Hepatocyte (in vitro differentiated cells): ENCODE data around the gene NFIX. TPM values are rescaled to one million over a fixed set of nuclear protein-coding genes. Genes with fewer than 3 reads are reported as not detected.

ENCODE experiments used
- DNase-seq: peaks from one replicate; pipeline ENCODE4 v3.0.0-alpha.2; 2016; ENCODE audit warnings: low spot score
- H2AFZ ChIP-seq: fragments of 200-600 bp; sonication (generic); 2 replicates; pipeline ENCODE4 v1.6.0; 2016; ENCODE audit warnings: antibody characterized with exemption, mild to moderate bottlenecking
- H3K27ac ChIP-seq: fragments of 200-600 bp; sonication (generic); 2 replicates; pipeline ENCODE4 v1.5.1; 2016; ENCODE audit warnings: mild to moderate bottlenecking
- H3K27me3 ChIP-seq: fragments of 200-600 bp; sonication (generic); 2 replicates; pipeline ENCODE4 v1.6.1; 2016
- H3K36me3 ChIP-seq: fragments of 200-600 bp; sonication (generic); replicated peaks from 2 replicates; pipeline ENCODE4 v1.5.1; 2016; ENCODE audit warnings: low read depth; ENCODE audit not compliant: insufficient read depth
- H3K4me1 ChIP-seq: fragments of 200-600 bp; sonication (generic); 2 replicates; pipeline ENCODE4 v1.5.1; 2016; ENCODE audit warnings: mild to moderate bottlenecking, moderate library complexity; ENCODE audit not compliant: insufficient read depth
- H3K4me2 ChIP-seq: fragments of 200-600 bp; sonication (generic); 2 replicates; pipeline ENCODE4 v1.6.0; 2016
- H3K4me3 ChIP-seq: fragments of 200-600 bp; sonication (generic); 2 replicates; pipeline ENCODE4 v1.5.1; 2016; ENCODE audit warnings: mild to moderate bottlenecking
- H3K79me2 ChIP-seq: fragments of 200-600 bp; sonication (generic); 2 replicates; pipeline ENCODE4 v1.6.0; 2017; ENCODE audit warnings: mild to moderate bottlenecking
- H3K9me2 ChIP-seq: fragments of 200-600 bp; sonication (generic); replicated peaks from 2 replicates; pipeline ENCODE4 v1.6.0; 2017; ENCODE audit warnings: mild to moderate bottlenecking; ENCODE audit not compliant: insufficient read depth
- H3K9me3 ChIP-seq: fragments of 200-600 bp; sonication (generic); 2 replicates; pipeline ENCODE4 v1.5.1; 2016; ENCODE audit warnings: low read depth, mild to moderate bottlenecking
- H4K20me1 ChIP-seq: fragments of 200-600 bp; sonication (generic); 2 replicates; pipeline ENCODE4 v1.6.0; 2016; ENCODE audit warnings: mild to moderate bottlenecking; ENCODE audit not compliant: insufficient read depth, poor library complexity, severe bottlenecking
- CTCF ChIP-seq: fragments of 200-600 bp; sonication (generic); IDR thresholded peaks from 2 replicates; pipeline ENCODE4 v1.5.1; 2016; ENCODE audit warnings: antibody characterized with exemption, mild to moderate bottlenecking; ENCODE audit not compliant: poor library complexity
- EZH2 ChIP-seq: fragments of 200-600 bp; sonication (generic); IDR thresholded peaks from 2 replicates; pipeline ENCODE4 v1.6.1; 2016; ENCODE audit warnings: antibody characterized with exemption, mild to moderate bottlenecking, borderline replicate concordance
- EZH2phosphoT487 ChIP-seq: fragments of 200-600 bp; sonication (generic); IDR thresholded peaks from one replicate; pipeline ENCODE4 v1.6.1; 2018; ENCODE audit warnings: antibody characterized with exemption, mild to moderate bottlenecking, low read depth, moderate library complexity; ENCODE audit not compliant: unreplicated experiment, severe bottlenecking
- WGBS: methylation state at CpG from one replicate; pipeline ENCODE4 v1.1.6; 2016; ENCODE audit warnings: low lambda C conversion rate; ENCODE audit errors: missing lambda C conversion rate; 5-methylcytosine and 5-hydroxymethylcytosine counted together
- polyA plus RNA-seq: library from polyadenylated mRNA; unstranded; fragments of >200 nt; fragmentation: Nextera tagmentation; extraction: Ambion mirVana; gene quantifications from 2 replicates; pipeline ENCODE4 v1.2.1, GENCODE V29; 2016
- total RNA-seq: library from RNA; depleted of rRNA; stranded (reverse); fragments of >200 nt; gene quantifications from 2 replicates; pipeline ENCODE4 v1.2.3, GENCODE V29; 2014

NFIX gene
- total and polyA plus RNA-seq, 2 experiments from 2014 or later = 10.2 to 12.8 TPM

- peaks cover 53% of the 10 kb centered on the region for H3K4me1 ChIP-seq
- peak overlapping the region; percentile 88 for H3K27ac ChIP-seq
- no peaks in the 10 kb centered on the region for H3K36me3 ChIP-seq
- peak overlapping the region; percentile 55 for H3K4me2 ChIP-seq
- H3K9me3 ChIP-seq = no peaks in the 10 kb centered on the region
- no peak overlapping the region for H2AFZ ChIP-seq
- no peak overlapping the region for H3K4me3 ChIP-seq
- no peak for DNase-seq
- TF ChIP-seq EZH2phosphoT487 (no peak), CTCF (peak; percentile 11)
- no peaks in the 10 kb centered on the region for H3K79me2 ChIP-seq
- H3K9me2 ChIP-seq = no peaks in the 10 kb centered on the region
- WGBS = 75% methylated on average over 12 of the region's 12 CpGs
- peaks cover 4% of the 10 kb centered on the region for H3K27me3 ChIP-seq
- H4K20me1 ChIP-seq = no peaks in the 10 kb centered on the region
Measured at GRCh38 chr19:13078897-13079541, 83.7 kb downstream of the NFIX start.

GRCh38 chr19:13079542-13079986 lies 84.3 kb downstream of the NFIX start:
- Histone ChIP-seq H3K4me2 (peak overlapping the region; percentile 55), H2AFZ (no peak overlapping the region), H3K9me3 (no peaks in the 10 kb centered on the region), H4K20me1 (no peaks in the 10 kb centered on the region), H3K36me3 (no peaks in the 10 kb centered on the region), H3K4me1 (peaks cover 53% of the 10 kb centered on the region), H3K27ac (peak overlapping the region; percentile 88), H3K27me3 (peaks cover 4% of the 10 kb centered on the region), H3K4me3 (no peak overlapping the region), H3K9me2 (no peaks in the 10 kb centered on the region), H3K79me2 (no peaks in the 10 kb centered on the region)
- DNase-seq = peak; percentile 80
- TF ChIP-seq CTCF (no peak), EZH2phosphoT487 (no peak), EZH2 (no peak)
- WGBS = 50% methylated on average over 14 of the region's 16 CpGs

GRCh38 chr19:13082192-13083007 lies 87.1 kb downstream of the NFIX start:
- Histone ChIP-seq H3K79me2 (no peaks in the 10 kb centered on the region), H3K9me3 (no peaks in the 10 kb centered on the region), H3K4me1 (peaks cover 40% of the 10 kb centered on the region), H3K9me2 (no peaks in the 10 kb centered on the region), H3K4me3 (no peak overlapping the region), H3K36me3 (no peaks in the 10 kb centered on the region), H4K20me1 (no peaks in the 10 kb centered on the region), H3K27ac (peak overlapping the region; percentile 25), H3K4me2 (no peak overlapping the region), H3K27me3 (peaks cover 3% of the 10 kb centered on the region), H2AFZ (no peak overlapping the region)
- DNase-seq = peak; percentile 67
- peak; percentile 42 for TF ChIP-seq CTCF
- TF ChIP-seq EZH2phosphoT487 = no peak
- no peak for TF ChIP-seq EZH2
- WGBS = 34% methylated on average over 13 of the region's 14 CpGs
